ENCODE data around the gene EXOC3. TPM values are rescaled to one million over a fixed set of nuclear protein-coding genes. Genes with fewer than 3 reads are reported as not detected.
"Not testable (repeated sequence)": the region's sequence is repeated elsewhere in the genome, so short reads cannot be mapped to it uniquely, and the experiment has no call there.

EXOC3 gene
- total RNA-seq, 1 experiment from 2014 or later = 19.4 TPM

DNA sequence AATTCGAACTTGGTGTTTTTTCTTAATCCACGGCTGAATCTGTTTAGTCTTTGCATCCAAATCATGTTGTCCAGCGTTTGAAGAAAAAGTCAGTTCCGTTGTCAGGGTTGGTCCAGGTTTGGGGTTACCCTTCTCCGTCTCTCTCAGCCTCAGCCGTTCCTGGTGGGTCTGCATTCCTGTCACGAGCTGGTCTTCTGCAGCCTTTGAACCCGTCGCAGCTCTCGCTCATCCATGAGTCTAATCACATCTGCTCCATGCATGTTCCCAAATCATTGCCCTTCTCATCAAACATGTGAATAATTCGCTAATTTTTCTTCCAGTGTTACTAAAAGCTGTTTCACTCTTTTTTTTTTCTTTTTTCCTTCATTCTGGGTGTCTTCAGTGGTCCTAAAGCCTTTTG lies 39.0 kb upstream of the EXOC3 start:
- H3K36me3 ChIP-seq = peaks cover 17% of the 10 kb centered on the region
- no peak for DNase-seq
- no peak overlapping the region for H3K4me3 ChIP-seq
- no peaks in the 10 kb centered on the region for H3K27me3 ChIP-seq
- no peaks in the 10 kb centered on the region for H3K9me3 ChIP-seq

GRCh38 chr5:404666-405241 lies 38.2 kb upstream of the EXOC3 start:
- H3K9me3 ChIP-seq = no peaks in the 10 kb centered on the region
- H3K4me3 ChIP-seq = no peak overlapping the region
- H3K27me3 ChIP-seq = no peaks in the 10 kb centered on the region
- no peak for DNase-seq
- peaks cover 16% of the 10 kb centered on the region for H3K36me3 ChIP-seq

DNA sequence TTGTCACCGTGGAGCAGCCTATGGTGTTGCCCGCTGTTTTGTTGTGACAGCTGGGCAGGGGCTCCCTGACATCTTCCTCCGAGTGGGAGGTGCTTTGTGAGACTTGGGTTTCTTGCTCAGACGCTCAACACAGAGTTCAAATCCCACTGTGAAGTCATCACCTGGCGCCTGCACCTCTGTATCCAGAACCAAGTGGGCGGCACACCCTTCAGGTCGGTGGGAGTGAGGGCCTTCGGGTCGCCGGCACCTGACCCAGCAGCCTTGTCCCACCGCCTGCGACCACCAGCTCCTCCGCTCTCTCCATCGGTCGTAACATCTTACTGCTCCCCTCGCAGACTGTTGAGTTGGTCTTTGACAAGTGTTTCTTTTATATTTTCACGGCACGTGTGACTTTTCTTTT lies 37.6 kb upstream of the EXOC3 start:
- no peak for DNase-seq
- H3K36me3 ChIP-seq = peaks cover 19% of the 10 kb centered on the region
- no peak overlapping the region for H3K4me3 ChIP-seq
- no peaks in the 10 kb centered on the region for H3K27me3 ChIP-seq
- peaks cover 3% of the 10 kb centered on the region; the same call in 1 of the 2 replicates for H3K9me3 ChIP-seq

GRCh38 chr5:406041-406440 lies 36.9 kb upstream of the EXOC3 start:
- H3K4me3 ChIP-seq = no peak overlapping the region
- peaks cover 19% of the 10 kb centered on the region for H3K36me3 ChIP-seq
- H3K9me3 ChIP-seq = peaks cover 4% of the 10 kb centered on the region; the same call in 1 of the 2 replicates
- H3K27me3 ChIP-seq = no peaks in the 10 kb centered on the region
- no peak for DNase-seq

DNA sequence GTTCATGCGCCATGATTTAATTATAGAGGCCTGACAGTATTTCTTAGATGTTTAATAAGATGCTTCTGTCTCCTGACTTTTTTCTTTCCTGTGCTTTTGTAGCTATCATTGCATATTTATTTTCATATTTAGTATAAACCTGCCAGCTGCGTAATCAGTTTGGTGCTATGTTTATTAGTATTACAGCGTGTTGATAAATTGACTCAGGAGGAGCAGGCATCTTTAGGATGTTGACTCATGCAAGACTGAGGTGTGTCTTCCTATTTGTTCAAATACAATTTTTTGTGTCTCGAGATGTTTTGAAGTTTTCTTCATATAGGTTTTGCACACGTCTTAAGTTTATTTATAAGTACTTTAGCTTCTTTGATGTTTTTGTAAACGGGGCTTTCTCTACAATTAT lies 35.9 kb upstream of the EXOC3 start:
- Histone ChIP-seq H3K36me3 (peaks cover 17% of the 10 kb centered on the region), H3K27me3 (no peaks in the 10 kb centered on the region)
- DNase-seq = no peak

GRCh38 chr5:407801-408268 lies 35.1 kb upstream of the EXOC3 start:
- DNase-seq = peak; percentile 44
- Histone ChIP-seq H3K9me3 (peaks cover 4% of the 10 kb centered on the region; the same call in 1 of the 2 replicates), H3K4me3 (no peak overlapping the region), H3K27me3 (no peaks in the 10 kb centered on the region), H3K36me3 (peaks cover 20% of the 10 kb centered on the region)

More for the DNA sequence above, 35.9 kb upstream of the EXOC3 start:
- H3K9me3 ChIP-seq = peaks cover 4% of the 10 kb centered on the region; the same call in 1 of the 2 replicates
- H3K4me3 ChIP-seq = no peak overlapping the region

DNA sequence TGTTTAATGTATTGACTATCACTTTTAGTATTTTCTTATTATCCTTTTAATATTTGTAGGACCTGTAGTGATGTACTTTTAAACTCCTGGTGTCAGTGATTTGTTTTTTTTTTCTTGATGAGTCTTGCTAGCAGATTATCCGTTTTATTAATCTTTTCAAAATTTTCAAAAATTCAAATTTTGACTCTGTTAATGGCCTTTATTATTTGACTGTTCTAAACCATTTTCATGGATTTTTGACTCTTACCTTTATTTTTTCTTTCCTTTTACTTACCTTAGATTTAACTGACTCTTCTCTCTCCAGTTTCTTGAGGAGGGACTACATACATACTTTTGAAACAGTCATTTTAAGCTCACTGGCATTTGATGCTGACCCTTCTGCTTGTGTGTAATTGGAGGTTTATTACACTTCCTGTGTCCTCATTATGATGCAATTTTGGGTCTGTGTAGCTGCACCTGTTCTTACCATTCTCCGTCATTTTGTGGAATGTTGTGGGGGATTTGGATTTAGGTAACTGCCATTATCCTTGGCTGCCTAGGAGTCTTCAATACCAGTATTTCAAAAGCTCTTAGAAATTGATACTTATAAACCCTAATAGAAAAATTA lies 32.0 kb upstream of the EXOC3 start:
- Histone ChIP-seq H3K27me3 (no peaks in the 10 kb centered on the region), H3K4me3 (no peak overlapping the region), H3K36me3 (peaks cover 23% of the 10 kb centered on the region), H3K9me3 (peaks cover 4% of the 10 kb centered on the region; the same call in 1 of the 2 replicates)
- no peak for DNase-seq

DNA sequence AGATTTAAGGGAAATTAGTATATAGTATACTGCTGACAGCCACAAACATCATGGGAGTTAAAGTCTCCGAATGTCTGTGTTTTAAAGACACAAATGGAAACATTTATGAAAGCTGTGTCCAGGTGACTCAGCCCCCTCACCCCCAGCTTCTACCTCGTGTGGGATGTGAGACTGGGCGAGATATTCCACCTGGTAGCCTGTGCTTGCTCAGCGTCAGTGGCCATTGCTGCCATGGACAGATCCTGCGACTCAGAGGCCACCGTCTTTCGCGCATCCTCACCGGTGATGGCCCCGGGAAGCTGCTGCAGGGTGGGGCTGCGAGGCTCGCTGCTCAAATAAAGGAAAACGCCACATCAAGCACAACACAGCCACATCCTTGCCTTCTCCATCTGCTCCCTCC lies 31.2 kb upstream of the EXOC3 start:
- no peak for DNase-seq
- H3K36me3 ChIP-seq = peaks cover 23% of the 10 kb centered on the region
- no peak overlapping the region for H3K4me3 ChIP-seq
- peaks cover 4% of the 10 kb centered on the region; the same call in 1 of the 2 replicates for H3K9me3 ChIP-seq
- no peaks in the 10 kb centered on the region for H3K27me3 ChIP-seq

DNA sequence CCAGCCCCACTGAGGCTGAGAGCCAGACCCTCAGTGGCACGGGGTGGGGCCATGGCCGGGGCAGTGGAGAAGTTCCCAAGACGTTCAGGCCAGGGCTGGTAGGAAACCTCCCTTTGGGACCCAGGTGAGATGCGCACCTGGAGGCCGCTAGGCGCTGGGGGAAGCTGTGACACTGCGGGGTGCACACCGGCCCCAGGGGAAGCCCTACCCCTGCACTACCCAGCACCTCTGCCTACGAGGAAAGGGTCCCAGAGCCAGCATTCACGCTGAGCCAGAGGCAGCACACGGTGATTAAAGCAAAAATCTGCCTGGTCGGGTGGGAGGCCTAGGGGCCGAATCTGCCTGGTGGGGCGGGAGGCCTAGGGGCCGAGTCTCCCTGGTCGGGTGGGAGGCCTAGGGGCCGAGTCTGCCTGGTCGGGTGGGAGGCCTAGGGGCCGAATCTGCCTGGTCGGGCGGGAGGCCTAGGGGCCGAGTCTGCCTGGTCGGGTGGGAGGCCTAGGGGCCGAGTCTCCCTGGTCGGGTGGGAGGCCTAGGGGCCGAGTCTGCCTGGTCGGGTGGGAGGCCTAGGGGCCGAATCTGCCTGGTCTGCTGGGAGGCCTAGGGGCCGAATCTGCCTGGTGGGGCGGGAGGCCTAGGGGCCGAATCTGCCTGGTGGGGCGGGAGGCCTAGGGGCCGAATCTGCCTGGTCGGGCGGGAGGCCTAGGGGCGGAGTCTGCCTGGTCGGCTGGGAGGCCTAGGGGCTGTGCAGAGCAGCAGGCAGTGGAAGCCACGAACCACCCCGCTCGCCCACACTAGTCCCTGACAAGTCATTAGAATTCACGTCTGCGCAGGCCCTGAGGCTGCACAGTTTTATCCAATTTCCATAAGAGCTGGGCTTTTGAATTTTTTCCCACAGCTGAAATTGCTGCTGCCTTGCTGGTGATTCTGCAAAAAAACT lies 27.7 kb upstream of the EXOC3 start:
- H3K4me3 ChIP-seq, H3K9me3 ChIP-seq, H3K27me3 ChIP-seq, DNase-seq: not testable (repeated sequence)
- peaks cover 24% of the 10 kb centered on the region for H3K36me3 ChIP-seq

DNA sequence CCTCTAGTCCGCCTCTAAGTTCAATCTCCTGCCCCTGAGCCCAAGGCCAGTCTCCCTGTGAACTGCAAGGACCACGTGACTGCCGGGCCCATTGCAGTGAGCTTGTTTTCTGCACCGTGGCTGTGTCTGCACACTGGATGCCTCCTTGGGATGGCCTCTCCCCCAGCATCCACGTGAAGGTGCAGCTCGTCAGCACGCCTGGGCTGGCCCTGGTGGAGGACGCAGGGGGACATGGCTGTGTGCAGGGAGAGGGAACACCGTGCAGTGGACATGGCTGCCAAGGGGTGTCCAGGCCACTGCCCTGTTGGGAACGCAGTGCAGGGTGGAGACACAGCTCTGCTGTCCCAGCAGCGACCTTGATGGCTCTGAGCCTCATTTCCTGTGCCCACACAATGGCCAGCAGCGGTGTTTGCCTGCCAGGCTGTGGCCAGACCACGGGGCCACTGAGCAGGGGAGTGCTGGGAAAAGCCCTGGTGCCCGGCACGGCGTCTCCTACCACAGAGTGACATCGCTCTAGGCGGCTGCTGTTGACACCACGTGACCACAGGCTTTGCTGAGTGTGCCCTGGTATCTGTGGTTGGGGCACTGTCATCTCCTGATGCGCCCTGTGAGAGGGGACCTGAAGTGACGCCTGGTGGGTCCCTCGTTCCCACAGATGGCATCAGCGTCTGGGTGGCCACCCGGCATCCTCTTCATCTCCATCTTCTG lies 26.9 kb upstream of the EXOC3 start:
- Histone ChIP-seq H3K36me3 (peaks cover 22% of the 10 kb centered on the region), H3K27me3 (no peaks in the 10 kb centered on the region)
- DNase-seq = no peak

DNA sequence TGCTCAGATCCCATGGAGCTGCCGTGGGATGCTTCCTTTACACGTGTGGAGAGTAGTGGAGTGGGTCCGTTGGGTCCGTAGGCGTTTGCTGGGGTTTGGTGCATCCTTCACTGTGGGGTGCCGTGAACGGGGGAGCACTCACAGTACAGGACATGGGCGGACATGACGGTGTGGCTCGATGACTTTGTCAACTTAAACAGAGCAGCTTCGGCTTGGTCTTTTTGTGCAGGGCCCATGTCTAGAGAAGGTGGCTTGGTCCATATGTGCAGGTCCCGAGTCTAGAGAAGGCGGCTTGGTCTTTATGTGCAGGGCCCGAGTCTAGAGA lies 26.4 kb upstream of the EXOC3 start:
- Histone ChIP-seq H3K9me3 (no peaks in the 10 kb centered on the region), H3K27me3 (no peaks in the 10 kb centered on the region), H3K36me3 (peaks cover 18% of the 10 kb centered on the region), H3K4me3 (no peak overlapping the region)
- no peak for DNase-seq

More for the DNA sequence above, 26.9 kb upstream of the EXOC3 start:
- Histone ChIP-seq H3K4me3 (no peak overlapping the region), H3K9me3 (no peaks in the 10 kb centered on the region)

GRCh38 chr5:417301-418161 lies 25.4 kb upstream of the EXOC3 start:
- no peaks in the 10 kb centered on the region for H3K27me3 ChIP-seq
- H3K4me3 ChIP-seq = no peak overlapping the region
- DNase-seq = no peak
- H3K9me3 ChIP-seq = no peaks in the 10 kb centered on the region
- H3K36me3 ChIP-seq = peaks cover 12% of the 10 kb centered on the region

DNA sequence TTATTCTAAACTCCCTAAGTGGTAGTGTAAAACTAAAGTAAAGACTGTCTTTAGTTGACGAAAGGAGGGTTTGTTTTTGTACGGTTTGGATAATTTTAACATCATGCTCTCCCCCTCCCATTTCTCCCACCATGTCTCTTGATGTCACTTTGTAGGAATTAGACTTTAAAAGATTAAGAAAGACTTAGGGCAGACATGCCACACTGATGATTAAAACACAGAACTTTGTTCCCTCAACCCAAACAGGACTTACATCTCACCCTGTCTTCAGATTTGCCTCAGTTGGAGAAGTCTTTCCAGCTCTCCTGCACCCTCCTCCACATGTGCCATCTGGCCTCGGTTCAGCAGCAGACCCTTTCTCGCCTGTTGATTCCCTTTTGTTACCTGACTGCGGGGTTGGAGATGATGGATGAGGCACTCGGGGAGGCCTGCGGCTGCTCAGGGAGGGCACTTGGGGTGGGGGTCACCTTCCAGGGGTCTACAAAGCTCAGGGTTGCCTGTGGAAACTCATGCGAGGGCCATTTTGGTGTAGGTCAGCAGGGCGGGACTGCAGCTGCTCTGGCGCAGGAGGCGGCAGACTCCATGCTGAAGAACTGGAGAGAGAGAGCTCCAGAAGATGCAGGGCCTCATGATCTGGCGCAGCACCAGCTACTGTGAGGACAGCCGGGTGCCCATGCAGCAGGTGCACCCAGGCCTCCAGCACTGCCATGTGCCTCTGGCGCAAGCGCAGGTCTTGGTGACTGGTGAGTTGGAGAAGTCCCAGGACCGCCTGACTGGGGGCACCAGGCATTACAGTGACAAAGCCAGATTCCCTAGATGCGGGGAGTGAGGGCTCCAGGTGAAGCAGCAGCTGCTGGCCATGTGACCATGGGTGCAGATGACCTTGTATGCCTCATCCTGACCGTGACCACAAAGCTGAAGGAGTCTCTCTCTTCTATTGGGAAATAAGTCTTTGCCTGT lies 24.5 kb upstream of the EXOC3 start:
- Histone ChIP-seq H3K9me3 (no peaks in the 10 kb centered on the region), H3K36me3 (peaks cover 12% of the 10 kb centered on the region), H3K27me3 (no peaks in the 10 kb centered on the region), H3K4me3 (no peak overlapping the region)
- no peak for DNase-seq

GRCh38 chr5:419970-420369 lies 23.0 kb upstream of the EXOC3 start:
- H3K9me3 ChIP-seq = no peaks in the 10 kb centered on the region
- H3K36me3 ChIP-seq = peaks cover 14% of the 10 kb centered on the region
- no peak overlapping the region for H3K4me3 ChIP-seq
- DNase-seq = no peak
- no peaks in the 10 kb centered on the region for H3K27me3 ChIP-seq

Measured in MG63 (cell line).